ENCODE results near the gene SH3BP1.
A peak's percentile ranks its signal among the peaks of the same experiment; 100 is the strongest.
"Not testable (repeated sequence)": the region's sequence is repeated elsewhere in the genome, so short reads cannot be mapped to it uniquely, and the experiment has no call there.

Gene SH3BP1

GRCh38 chr22:37633625-37634416 is 5.6 kb upstream of the SH3BP1 start:
- DNase-seq (ENCODE audit: low spot score), result peak; percentile 93

GRCh38 chr22:37634417-37634924 is 5.0 kb upstream of the SH3BP1 start:
- DNase-seq (ENCODE audit: low spot score), result no peak

GRCh38 chr22:37635157-37635556 is 4.3 kb upstream of the SH3BP1 start:
- no peak for DNase-seq (ENCODE audit: low spot score)

GRCh38 chr22:37636186-37636948 is 3.1 kb upstream of the SH3BP1 start:
- no peak for DNase-seq (ENCODE audit: low spot score)

GRCh38 chr22:37636949-37637273 is 2.6 kb upstream of the SH3BP1 start:
- DNase-seq (ENCODE audit: low spot score), result no peak

- no peak for DNase-seq (ENCODE audit: low spot score)
Observed at GRCh38 chr22:37638391-37639069, 939 bp upstream of the SH3BP1 start.

GRCh38 chr22:37639771-37640590 is 512 bp downstream of the SH3BP1 start:
- DNase-seq (ENCODE audit: low spot score), result peak; percentile 9

GRCh38 chr22:37640591-37641560 is 1.4 kb downstream of the SH3BP1 start:
- no peak for DNase-seq (ENCODE audit: low spot score)

- no peak for DNase-seq (ENCODE audit: low spot score)
Observed at GRCh38 chr22:37641561-37641949, 2.1 kb downstream of the SH3BP1 start.

GRCh38 chr22:37643225-37643847 is 3.9 kb downstream of the SH3BP1 start:
- peak; percentile 92 for DNase-seq (ENCODE audit: low spot score)

- DNase-seq (ENCODE audit: low spot score), result no peak
Observed at GRCh38 chr22:37647317-37647716, 7.8 kb downstream of the SH3BP1 start.

- no peak for DNase-seq (ENCODE audit: low spot score)
Observed at GRCh38 chr22:37647928-37648327, 8.5 kb downstream of the SH3BP1 start.

GRCh38 chr22:37650463-37651136 is 11.1 kb downstream of the SH3BP1 start:
- DNase-seq (ENCODE audit: low spot score), result no peak

GRCh38 chr22:37654563-37655251 is 15.2 kb downstream of the SH3BP1 start:
- no peak for DNase-seq (ENCODE audit: low spot score)

- no peak for DNase-seq (ENCODE audit: low spot score)
Observed at GRCh38 chr22:37655252-37655563, 15.7 kb downstream of the SH3BP1 start.

GRCh38 chr22:37656583-37656982 is 17.1 kb downstream of the SH3BP1 start:
- DNase-seq (ENCODE audit: low spot score), result not testable (repeated sequence)

- DNase-seq (ENCODE audit: low spot score), result peak; percentile 40
Observed at GRCh38 chr22:37657590-37658132, 18.2 kb downstream of the SH3BP1 start.

GRCh38 chr22:37658133-37659065 is 18.9 kb downstream of the SH3BP1 start, which contains the start of gene PDXP:
Gene PDXP (plus strand): TSS chr22:37658723. CDS start chr22:37658783, 60 bp downstream.
- DNase-seq (ENCODE audit: low spot score), result peak; percentile 97
